Mucosa of rectum (tissue), 2 donors: ENCODE data around the gene DOHH.

Experiments
- H3K27ac ChIP-seq, 2 donors: one replicate each; pipeline ENCODE4 v1.7.0; 2013; ENCODE audit warnings: inconsistent platforms in 2 of 2, low read depth in 2 of 2, low read length in 2 of 2
- H3K27me3 ChIP-seq, 2 donors: one replicate each; pipeline ENCODE4 v1.7.0; 2013; ENCODE audit warnings: low read length in 2 of 2; ENCODE audit not compliant: control insufficient read depth in 2 of 2, insufficient read depth in 2 of 2
- H3K36me3 ChIP-seq, 2 donors: one replicate each; pipeline ENCODE4 v1.7.0; 2013; ENCODE audit warnings: low read length in 2 of 2; ENCODE audit not compliant: control insufficient read depth in 2 of 2, insufficient read depth in 2 of 2
- H3K4me1 ChIP-seq, 2 donors: one replicate each; pipeline ENCODE4 v1.7.0; 2013; ENCODE audit warnings: low read length in 2 of 2, mild to moderate bottlenecking in 1 of 2; ENCODE audit not compliant: control insufficient read depth in 2 of 2, insufficient read depth in 2 of 2
- H3K4me3 ChIP-seq, 2 donors: one replicate each; pipeline ENCODE4 v1.7.0; 2013; ENCODE audit warnings: low read length in 2 of 2
- H3K9ac ChIP-seq, 2 donors: one replicate each; pipeline ENCODE4 v1.7.0; 2013; ENCODE audit warnings: low read length in 2 of 2, low read depth in 1 of 2, mild to moderate bottlenecking in 1 of 2
- H3K9me3 ChIP-seq, 2 donors: one replicate each; pipeline ENCODE4 v1.7.0; 2013; ENCODE audit warnings: low read length in 2 of 2; ENCODE audit not compliant: control insufficient read depth in 2 of 2
- donor health status: healthy.
- donor health status: Normal muscosa, but diverticular disease.

The DOHH gene

DNA sequence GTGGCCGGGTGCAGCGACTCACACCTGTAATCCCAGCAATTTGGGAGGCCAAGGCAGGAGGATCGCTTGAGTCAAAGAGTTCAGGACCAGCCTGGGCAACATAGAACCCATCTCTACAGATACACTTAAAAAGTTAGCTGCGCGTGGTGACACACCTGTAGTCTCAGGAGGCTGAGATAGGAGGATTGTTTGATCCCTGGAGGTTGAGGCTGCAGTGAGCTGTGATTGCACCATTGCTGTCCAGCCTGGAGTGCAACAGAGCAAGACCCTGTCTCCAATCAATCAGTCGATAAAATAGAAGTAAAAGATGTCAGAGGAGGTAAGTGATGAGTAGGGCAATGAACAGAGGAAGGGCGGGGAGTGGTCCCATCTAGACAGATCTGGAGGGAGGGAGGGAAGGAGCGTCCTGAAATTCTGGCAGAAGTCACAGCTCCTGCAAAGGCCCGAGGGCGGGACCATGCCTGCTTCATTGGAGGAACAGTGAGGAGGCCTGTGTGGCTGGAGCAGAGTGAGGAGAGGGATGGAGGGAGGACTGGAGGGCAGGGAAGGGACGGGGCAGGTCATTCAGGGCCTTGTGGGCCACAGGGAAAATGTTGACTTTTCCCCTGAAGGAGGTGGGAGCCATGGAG is 29.9 kb downstream of the DOHH start:
- Histone ChIP-seq H3K27ac (no peak overlapping the region), H3K4me1 (peaks cover 8 to 13% of the 10 kb centered on the region in 2 donors), H3K27me3 (no peaks in the 10 kb centered on the region), H3K4me3 (no peak overlapping the region), H3K9ac (no peak overlapping the region), H3K9me3 (no peaks in the 10 kb centered on the region), H3K36me3 (no peaks in the 10 kb centered on the region)

DNA sequence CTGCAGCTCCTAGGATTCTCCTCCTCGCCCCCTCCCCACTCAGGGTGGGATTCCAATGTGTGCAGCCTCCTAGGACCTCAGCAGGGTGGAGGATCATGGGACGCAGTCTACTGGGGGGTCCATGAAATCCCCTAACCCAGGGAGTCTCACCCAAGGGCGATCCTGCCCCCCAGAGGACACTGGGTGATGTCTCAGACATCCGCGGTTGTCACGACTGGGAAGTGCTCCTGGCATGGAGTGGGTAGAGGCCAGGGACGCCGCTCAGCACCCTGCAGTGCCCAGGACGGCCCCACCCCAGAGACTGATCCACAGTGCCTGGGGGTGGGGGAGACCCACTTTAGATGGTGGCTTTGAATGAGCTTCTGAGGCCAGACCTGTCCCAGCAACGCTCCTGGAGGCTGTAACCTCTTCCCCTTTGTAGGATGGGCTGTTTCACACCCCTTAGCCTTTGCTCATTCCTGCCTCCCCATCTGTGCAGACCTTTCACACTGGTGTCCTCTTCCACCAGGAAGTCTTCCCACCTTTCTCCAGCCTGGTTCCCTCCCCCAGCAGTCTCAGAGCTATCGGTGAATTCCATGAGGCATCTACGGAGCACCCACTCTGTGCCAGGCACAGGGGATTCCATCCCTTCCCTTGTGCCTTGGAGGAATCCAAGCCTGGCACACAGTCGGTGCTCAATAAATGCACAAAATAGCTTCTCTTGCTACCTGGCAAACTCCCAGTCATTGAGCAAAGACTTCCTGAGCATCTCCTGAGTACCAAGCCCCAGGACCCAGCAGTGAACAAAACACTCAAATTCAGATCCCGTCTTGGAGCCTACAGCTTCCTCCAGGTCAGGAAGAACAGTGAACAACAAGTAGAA is 30.6 kb downstream of the DOHH start:
- Histone ChIP-seq H3K27ac (no peak overlapping the region), H3K9me3 (no peaks in the 10 kb centered on the region), H3K36me3 (no peaks in the 10 kb centered on the region), H3K9ac (no peak overlapping the region), H3K4me1 (peaks cover 8 to 12% of the 10 kb centered on the region in 2 donors), H3K27me3 (no peaks in the 10 kb centered on the region), H3K4me3 (no peak overlapping the region)

DNA sequence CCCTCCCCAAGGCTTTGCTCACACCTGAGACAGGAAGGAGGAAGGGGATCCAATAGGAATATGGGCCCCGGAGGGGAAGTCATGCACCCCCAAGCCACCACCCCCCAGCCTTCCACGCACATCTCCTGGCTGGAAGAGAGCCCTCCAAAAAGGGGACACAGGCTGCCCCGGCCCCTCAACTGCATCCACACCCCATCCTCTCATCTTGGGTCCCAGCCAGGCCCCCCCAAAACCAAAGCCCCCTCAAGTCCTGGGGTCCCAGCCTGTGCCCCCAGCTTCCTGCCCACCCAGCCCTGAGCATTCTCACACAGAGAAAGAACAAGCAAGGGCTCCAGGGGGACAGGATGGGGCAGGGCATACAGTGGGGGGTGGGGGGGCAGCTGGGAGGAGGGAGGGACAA is 32.3 kb downstream of the DOHH start:
- Histone ChIP-seq H3K9ac (no peak overlapping the region), H3K36me3 (no peaks in the 10 kb centered on the region), H3K9me3 (no peaks in the 10 kb centered on the region), H3K27ac (no peak overlapping the region), H3K27me3 (no peaks in the 10 kb centered on the region), H3K4me3 (no peak overlapping the region), H3K4me1 (no peaks in the 10 kb centered on the region)

DNA sequence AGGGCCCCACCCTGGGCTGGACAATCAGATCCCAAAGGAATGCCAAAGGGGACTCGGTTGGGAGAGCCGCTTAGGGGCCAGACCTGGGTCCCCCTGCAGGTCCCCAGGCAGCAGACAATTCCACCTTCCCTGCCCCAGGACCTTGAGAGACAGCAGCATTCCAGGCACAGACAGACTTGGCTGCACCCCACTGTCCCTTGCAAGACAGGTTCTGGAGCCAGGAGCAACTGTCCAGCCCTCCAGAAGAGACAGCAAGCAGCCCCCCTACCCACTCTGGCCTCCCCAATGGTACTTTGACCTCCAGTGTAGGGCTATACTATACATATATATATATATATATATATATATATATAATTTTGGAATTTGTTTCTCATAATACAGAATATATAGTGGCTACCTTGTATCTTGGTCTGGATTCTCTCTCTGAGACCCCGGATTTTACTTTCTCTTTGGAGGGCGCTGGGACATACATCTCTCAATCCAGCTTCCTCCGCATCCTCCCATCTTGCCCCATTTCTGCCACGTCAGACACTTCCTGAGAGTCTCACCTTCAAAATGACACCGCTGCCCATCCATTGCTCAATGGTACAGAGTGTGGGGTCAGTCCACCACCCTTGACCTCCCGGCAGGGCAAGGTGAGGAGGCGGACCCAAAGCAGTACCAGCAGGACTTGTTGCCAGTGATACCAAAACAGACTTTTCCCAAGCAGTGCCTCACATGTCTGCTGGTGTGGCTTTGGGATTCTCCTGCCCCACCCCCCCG is 32.9 kb downstream of the DOHH start:
- Histone ChIP-seq H3K36me3 (peaks cover 0 to 3% of the 10 kb centered on the region in 2 donors), H3K4me1 (no peaks in the 10 kb centered on the region), H3K27ac (no peak overlapping the region)

DNA sequence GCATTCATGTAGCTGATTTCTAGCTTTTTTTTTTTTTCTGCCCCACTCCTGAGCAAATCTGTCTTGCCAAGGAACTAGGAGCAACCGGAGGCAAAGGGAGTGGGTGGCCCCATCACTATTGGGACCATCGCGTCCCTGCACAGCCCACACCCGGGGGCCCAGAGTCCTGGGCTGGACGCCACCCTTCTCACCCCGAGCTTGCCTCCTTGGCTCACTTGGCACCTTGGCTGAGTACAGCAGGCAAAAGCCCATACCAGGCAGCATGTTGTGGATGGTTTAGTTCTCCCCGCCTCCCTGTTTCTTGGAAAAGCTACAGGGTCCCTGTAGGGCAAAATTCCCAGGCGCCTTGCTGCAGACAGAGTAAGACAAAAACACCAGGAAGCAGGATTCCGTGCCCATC is 33.8 kb downstream of the DOHH start:
- H3K27me3 ChIP-seq: no peaks in the 10 kb centered on the region
- H3K27ac ChIP-seq: no peak overlapping the region
- no peaks in the 10 kb centered on the region for H3K9me3 ChIP-seq
- no peaks in the 10 kb centered on the region for H3K4me1 ChIP-seq
- peaks cover 0 to 6% of the 10 kb centered on the region in 2 donors for H3K36me3 ChIP-seq
- no peak overlapping the region for H3K4me3 ChIP-seq
- no peak overlapping the region for H3K9ac ChIP-seq

More for the DNA sequence above, 32.9 kb downstream of the DOHH start:
- H3K9me3 ChIP-seq: no peaks in the 10 kb centered on the region
- no peak overlapping the region for H3K4me3 ChIP-seq
- H3K9ac ChIP-seq: no peak overlapping the region
- no peaks in the 10 kb centered on the region for H3K27me3 ChIP-seq

DNA sequence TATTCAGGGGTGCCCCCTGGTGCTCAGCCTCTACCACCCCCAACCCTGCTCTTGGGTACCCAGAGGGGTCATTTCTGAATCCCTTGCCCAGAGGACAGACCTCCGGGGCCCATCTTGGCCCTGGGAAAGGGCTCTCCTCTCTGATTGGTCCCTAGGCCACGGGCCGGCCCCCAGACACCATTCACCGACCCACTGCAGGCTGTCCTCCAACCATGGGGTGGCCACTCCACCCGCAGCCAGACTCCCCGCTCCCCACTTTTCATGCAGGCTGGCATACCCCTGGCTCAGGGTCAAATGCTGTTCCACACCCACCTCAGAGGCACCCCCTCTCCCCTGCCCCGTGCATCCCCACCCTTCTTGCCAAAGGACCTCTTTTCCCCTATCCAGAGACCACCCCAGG is 34.9 kb downstream of the DOHH start:
- Histone ChIP-seq H3K9me3 (no peaks in the 10 kb centered on the region), H3K9ac (no peak overlapping the region), H3K4me1 (no peaks in the 10 kb centered on the region), H3K27ac (no peak overlapping the region), H3K36me3 (peaks cover 0 to 6% of the 10 kb centered on the region in 2 donors), H3K27me3 (no peaks in the 10 kb centered on the region), H3K4me3 (no peak overlapping the region)

DNA sequence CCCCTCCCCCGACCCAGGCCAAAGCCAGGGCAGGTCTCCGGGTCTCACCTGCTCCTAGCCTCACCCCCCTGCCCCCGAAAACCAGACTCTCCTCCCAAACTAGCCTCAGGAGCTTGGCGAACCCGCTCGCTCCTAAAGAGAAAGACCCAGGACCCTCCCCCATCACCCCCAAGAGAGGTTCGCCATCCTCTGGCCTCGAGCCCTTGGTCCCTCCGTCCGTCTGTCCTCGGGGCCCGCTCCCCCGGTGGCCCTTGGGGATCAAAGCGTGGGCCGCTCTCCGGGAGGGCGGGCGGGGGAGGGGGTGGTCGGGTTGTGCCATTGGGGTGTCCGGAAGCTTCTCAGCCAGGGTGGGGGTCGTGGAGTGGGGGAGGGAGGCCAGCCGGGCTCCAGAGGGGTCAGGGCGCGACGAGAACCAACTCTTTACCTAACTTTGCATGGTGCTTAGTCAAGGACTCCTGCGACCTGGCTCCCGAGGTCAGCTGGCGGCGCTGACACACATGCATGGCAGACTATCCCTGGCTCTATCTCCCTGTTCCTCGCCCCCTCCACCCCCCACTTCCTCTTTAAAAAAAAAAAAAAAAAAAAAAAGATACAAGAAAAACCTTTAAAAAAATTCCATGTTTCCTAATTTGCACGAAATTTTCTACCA is 35.8 kb downstream of the DOHH start:
- H3K27ac ChIP-seq: no peak overlapping the region
- peaks cover 0 to 6% of the 10 kb centered on the region in 2 donors for H3K36me3 ChIP-seq
- peaks cover 0 to 4% of the 10 kb centered on the region in 2 donors for H3K4me1 ChIP-seq
- H3K27me3 ChIP-seq: no peaks in the 10 kb centered on the region
- H3K9ac ChIP-seq: no peak overlapping the region
- H3K4me3 ChIP-seq: no peak overlapping the region
- no peaks in the 10 kb centered on the region for H3K9me3 ChIP-seq

DNA sequence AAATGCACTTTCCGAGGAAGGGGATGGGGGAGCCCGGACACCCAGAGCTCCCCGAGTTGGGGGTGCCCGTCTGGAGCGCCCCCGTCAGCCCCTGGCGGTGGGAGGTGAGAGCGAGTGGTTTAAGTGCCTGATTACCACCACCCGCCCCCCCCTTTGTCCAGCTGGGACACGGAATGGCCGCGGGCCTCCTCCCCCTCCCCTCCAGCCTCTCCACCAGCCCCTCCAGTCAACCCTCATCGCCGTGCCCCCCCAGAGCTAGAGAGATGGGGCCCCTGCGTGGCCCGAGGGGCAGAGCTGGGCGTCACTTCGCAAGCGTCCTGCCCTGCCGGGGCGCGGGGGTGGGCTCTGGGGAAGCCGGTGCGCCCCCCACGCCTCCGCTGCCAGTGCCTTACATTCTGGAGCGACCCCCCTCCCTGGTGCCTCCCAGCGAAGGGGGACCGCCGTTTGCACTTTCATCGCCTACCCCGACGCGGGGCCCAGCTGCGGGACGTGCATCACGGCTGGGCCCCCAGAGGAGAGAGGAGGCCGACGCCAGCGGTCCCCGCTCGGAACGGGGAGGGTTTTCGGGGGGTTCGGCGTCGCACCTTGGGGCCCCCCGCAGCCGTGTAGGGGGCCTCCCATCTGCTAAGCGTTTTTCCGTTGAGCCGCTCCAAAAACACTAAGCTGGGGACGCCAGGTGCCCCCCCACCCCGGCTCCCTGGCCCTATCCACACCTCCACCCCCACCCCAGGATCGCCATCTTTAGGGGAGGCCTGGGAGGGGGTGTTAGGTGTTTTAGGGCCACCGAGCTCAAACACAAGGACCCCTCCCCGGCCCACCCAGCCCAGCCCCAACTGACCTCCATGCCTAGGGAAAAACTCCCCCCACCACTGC is 36.5 kb downstream of the DOHH start:
- no peak overlapping the region for H3K27ac ChIP-seq
- no peak overlapping the region for H3K9ac ChIP-seq
- H3K9me3 ChIP-seq: no peaks in the 10 kb centered on the region
- peaks cover 0 to 6% of the 10 kb centered on the region in 2 donors for H3K36me3 ChIP-seq
- no peak overlapping the region for H3K4me3 ChIP-seq
- peaks cover 0 to 5% of the 10 kb centered on the region in 2 donors for H3K4me1 ChIP-seq
- H3K27me3 ChIP-seq: no peaks in the 10 kb centered on the region

DNA sequence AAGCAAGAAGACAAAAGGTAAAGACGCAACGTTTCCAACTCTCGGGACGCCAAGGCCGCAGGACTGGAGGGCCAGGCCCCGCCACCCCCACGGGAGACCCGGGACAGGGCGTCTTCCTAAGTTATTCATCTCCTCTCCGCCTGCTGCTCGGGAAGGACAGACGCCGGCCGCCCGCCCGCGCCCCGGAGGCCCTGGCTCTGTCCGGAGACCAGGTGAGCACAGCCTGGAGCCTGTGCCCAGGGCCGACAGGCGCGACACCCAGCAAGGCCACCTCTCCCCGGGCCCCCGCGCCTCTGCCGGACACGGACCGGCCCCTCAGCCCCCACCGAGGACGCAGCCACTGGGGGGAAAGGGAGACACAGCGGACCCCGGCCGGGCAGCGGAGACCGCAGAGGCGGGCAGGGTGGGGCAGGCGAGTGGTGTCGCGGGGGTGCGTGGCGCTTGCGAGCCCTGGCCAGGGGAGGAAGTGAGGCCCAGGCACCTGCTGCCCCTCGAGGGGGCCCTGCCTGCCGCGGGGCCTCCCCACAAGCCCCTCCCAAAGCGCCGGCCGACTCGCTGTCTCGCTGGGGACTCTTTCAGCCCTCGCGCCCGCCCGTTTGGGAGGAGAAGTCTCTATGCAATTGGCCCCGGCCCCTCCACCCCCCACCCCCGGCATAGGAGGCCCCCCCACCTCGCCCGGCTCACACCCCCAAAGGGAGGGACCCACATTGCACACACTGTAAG is 37.3 kb downstream of the DOHH start:
- Histone ChIP-seq H3K4me1 (peaks cover 0 to 5% of the 10 kb centered on the region in 2 donors), H3K27ac (no peak overlapping the region), H3K9me3 (no peaks in the 10 kb centered on the region), H3K4me3 (no peak overlapping the region), H3K36me3 (peaks cover 0 to 6% of the 10 kb centered on the region in 2 donors), H3K27me3 (no peaks in the 10 kb centered on the region), H3K9ac (no peak overlapping the region)
